Right lobe of liver (tissue), 4 donors: ENCODE results near the gene IGSF9.

ENCODE experiments used
- CTCF ChIP-seq, 4 donors: fragments of 200-600 bp in 3 of 4; fragments of 450-650 bp in 1 of 4; IDR thresholded peaks; one replicate each; pipeline versions ENCODE4 v1.5.1 to v1.8.0; 2016 to 2022; ENCODE audit warnings: antibody characterized with exemption in 4 of 4, mild to moderate bottlenecking in 2 of 4
- POLR2A ChIP-seq: fragments of 450-650 bp; IDR thresholded peaks from one replicate; pipeline ENCODE4 v1.6.1; 2017; ENCODE audit warnings: antibody characterized with exemption, mild to moderate bottlenecking
- donor health status: DM: no; HTN: no; CAD: no.
- donor health status: DM: no; HTN: no; CAD: no.
- donor health status: DM: no; HTN: yes; CAD: no.

DNA sequence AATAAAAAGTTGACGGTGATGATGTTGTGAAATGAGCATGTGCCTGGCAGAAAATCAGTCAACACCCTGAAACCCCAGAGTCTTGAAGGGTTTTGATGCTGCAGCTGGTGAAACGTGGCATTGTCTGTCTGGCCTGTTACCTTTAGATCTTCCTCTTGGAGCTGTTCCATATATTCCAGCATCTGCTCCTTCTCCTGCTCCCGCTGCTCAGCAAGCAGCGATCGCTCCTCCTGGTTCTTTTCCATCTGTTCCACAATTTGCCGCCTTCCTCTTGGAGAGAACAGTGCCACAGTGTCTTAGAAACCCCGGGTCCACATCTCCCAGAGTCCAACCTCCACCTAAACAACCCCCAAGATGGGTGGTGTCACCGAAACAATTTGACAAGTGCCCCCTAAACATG lies 61.1 kb downstream of the IGSF9 start:
- no peak for TF ChIP-seq CTCF (IDR thresholded peaks at IDR 0.05)
- no peak for TF ChIP-seq POLR2A
